Upper lobe of left lung (tissue), 4 donors: Measurements from ENCODE around the gene PNPO.

Source experiments
- CTCF ChIP-seq, 6 experiments: fragments of 450-650 bp in 4 of 6; fragments of 200-600 bp in 2 of 6; sonication (generic) in 2 of 6; IDR thresholded peaks; one replicate each; pipeline ENCODE4 v1.5.1; 2016 to 2019; ENCODE audit warnings: antibody characterized with exemption in 6 of 6
- EP300 ChIP-seq, 4 donors: sonication (generic); formaldehyde crosslinking; IDR thresholded peaks; one replicate each; pipeline ENCODE4 v1.5.1; 2017; ENCODE audit warnings: antibody characterized with exemption in 4 of 4, control low read depth in 2 of 4
- POLR2A ChIP-seq, 4 donors: fragments of 450-650 bp; IDR thresholded peaks; one replicate each; pipeline ENCODE4 v1.5.1; 2016 to 2017; ENCODE audit warnings: antibody characterized with exemption in 4 of 4, mild to moderate bottlenecking in 2 of 4
- POLR2AphosphoS5 ChIP-seq, 2 donors: sonication (generic); formaldehyde crosslinking; IDR thresholded peaks; one replicate each; pipeline ENCODE4 v1.5.1; 2017; ENCODE audit warnings: antibody characterized with exemption in 2 of 2

GRCh38 chr17:47914306-47914948 lies 26.9 kb upstream of the PNPO start:
- TF ChIP-seq POLR2A (IDR thresholded peaks at IDR 0.05) (no peak), CTCF (IDR thresholded peaks at IDR 0.05) (no peak), EP300 (IDR thresholded peaks at IDR 0.05) (no peak), POLR2AphosphoS5 (IDR thresholded peaks at IDR 0.05) (no peak)
